ENCODE results near the gene ZNF346.

- TF ChIP-seq EZH2 (IDR thresholded peaks at IDR 0.05; ENCODE audit: borderline replicate concordance, low read length): no peak
- TF ChIP-seq CTCF (conservative IDR thresholded peaks at IDR 0.05 in 1 of 2, IDR thresholded peaks at IDR 0.05 in 1 of 2; ENCODE audit: extremely low read depth in 1 of 2, insufficient read depth in 1 of 2, low read depth in 1 of 2, low read length in 2 of 2): no peak
Measured at GRCh38 chr5:177044641-177045040, 22.1 kb downstream of the ZNF346 start.

Measured in mammary epithelial cell (primary cell).